ENCODE data around the gene TTC34.

DNA sequence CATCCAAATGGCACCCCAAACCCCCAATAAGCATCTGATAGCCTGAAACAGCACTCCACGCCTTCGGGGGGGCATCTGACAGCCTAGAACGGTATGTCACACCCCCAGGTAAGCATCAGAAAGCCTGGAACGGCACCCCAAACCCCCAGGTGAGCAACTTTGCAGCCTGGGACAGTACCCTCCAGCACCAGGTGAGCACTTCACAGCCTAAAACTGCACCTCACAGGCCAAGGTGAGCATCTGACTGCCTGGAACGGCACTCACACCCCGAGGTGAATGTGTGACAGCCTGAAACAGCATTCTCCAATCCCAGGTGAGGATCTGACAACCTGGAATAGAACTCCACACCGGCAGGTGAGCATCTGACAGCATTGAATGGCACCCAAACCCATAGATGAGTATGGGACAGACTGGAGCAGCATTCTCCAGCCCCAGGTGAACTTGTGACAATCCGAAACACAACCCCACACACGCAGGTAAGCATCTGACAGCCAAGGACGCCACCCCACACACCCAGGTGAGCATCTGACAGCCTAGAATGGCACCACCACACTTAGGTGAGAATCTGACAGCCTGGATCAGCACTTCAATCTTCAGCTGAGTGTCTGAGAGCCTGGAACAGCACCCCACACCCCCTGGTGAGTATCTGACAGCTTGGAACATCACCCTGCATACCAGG is 150.4 kb downstream of the TTC34 start:
- TF ChIP-seq, protein P1, sequence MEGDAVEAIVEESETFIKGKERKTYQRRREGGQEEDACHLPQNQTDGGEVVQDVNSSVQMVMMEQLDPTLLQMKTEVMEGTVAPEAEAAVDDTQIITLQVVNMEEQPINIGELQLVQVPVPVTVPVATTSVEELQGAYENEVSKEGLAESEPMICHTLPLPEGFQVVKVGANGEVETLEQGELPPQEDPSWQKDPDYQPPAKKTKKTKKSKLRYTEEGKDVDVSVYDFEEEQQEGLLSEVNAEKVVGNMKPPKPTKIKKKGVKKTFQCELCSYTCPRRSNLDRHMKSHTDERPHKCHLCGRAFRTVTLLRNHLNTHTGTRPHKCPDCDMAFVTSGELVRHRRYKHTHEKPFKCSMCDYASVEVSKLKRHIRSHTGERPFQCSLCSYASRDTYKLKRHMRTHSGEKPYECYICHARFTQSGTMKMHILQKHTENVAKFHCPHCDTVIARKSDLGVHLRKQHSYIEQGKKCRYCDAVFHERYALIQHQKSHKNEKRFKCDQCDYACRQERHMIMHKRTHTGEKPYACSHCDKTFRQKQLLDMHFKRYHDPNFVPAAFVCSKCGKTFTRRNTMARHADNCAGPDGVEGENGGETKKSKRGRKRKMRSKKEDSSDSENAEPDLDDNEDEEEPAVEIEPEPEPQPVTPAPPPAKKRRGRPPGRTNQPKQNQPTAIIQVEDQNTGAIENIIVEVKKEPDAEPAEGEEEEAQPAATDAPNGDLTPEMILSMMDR (IDR thresholded peaks at IDR 0.05) = no peak
- no peak for TF ChIP-seq POLR2A (IDR thresholded peaks at IDR 0.05)
